Fibroblast of lung (primary cell): Measurements from ENCODE around the gene RABEP1.

ENCODE experiments used
- EZH2 ChIP-seq: IDR thresholded peaks from 2 replicates; pipeline ENCODE4 v1.5.1; 2012; ENCODE audit warnings: low read length, control low read depth, mild to moderate bottlenecking; ENCODE audit errors: missing control alignments
- TF ChIP-seq, protein P1 (sequence below), 2 donors: IDR thresholded peaks in 1 of 2; conservative IDR thresholded peaks in 1 of 2; 1 replicate in 1 of 2; 2 replicates in 1 of 2; pipeline ENCODE4 v1.5.1; 2011 to 2012; ENCODE audit warnings: low read length in 2 of 2, control low read depth in 1 of 2, inconsistent platforms in 1 of 2, low read depth in 1 of 2, mild to moderate bottlenecking in 1 of 2

DNA sequence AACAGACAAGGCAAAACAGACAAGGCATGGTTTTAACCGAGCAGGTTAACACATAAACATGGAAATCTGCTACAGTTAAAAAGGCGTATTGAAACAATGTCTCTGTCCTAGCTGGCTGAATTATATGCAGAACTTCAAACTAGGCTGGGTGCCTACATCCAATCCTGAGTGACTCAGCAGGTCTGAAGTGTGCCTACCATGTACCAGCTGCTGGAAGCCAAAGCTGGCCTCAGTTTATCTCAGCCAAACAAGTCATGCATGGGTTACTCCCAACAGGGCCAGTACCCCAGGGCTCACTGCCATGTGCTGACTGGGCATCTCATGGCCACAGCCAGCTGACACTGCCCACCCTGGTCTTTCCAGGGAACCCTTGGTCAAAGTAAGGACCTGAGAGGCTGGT, 152.9 kb downstream of the RABEP1 start:
- TF ChIP-seq, protein P1, sequence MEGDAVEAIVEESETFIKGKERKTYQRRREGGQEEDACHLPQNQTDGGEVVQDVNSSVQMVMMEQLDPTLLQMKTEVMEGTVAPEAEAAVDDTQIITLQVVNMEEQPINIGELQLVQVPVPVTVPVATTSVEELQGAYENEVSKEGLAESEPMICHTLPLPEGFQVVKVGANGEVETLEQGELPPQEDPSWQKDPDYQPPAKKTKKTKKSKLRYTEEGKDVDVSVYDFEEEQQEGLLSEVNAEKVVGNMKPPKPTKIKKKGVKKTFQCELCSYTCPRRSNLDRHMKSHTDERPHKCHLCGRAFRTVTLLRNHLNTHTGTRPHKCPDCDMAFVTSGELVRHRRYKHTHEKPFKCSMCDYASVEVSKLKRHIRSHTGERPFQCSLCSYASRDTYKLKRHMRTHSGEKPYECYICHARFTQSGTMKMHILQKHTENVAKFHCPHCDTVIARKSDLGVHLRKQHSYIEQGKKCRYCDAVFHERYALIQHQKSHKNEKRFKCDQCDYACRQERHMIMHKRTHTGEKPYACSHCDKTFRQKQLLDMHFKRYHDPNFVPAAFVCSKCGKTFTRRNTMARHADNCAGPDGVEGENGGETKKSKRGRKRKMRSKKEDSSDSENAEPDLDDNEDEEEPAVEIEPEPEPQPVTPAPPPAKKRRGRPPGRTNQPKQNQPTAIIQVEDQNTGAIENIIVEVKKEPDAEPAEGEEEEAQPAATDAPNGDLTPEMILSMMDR (conservative IDR thresholded peaks at IDR 0.05 in 1 of 2, IDR thresholded peaks at IDR 0.05 in 1 of 2; ENCODE audit: low read depth in 1 of 2, low read length in 2 of 2), result no peak
- no peak for TF ChIP-seq EZH2
